ENCODE data around the gene NR2F1-AS1. TPM values are rescaled to one million over a fixed set of nuclear protein-coding genes. Genes with fewer than 3 reads are reported as not detected.
"Not testable (repeated sequence)": the region's sequence is repeated elsewhere in the genome, so short reads cannot be mapped to it uniquely, and the experiment has no call there.

The NR2F1-AS1 gene
- total and polyA plus RNA-seq, 9 donors: 1.7 to 4.4 (median 3.8) TPM

GRCh38 chr5:93394301-93394700, 186.7 kb downstream of the NR2F1-AS1 start:
- Histone ChIP-seq H3K9me3 (replicated peaks; ENCODE audit: control insufficient read depth, low read depth, low read length) (no peaks in the 10 kb centered on the region), H3K4me3 (ENCODE audit: low read length) (no peak overlapping the region), H3K27me3 (ENCODE audit: control insufficient read depth, insufficient read depth, low read length) (no peaks in the 10 kb centered on the region), H3K36me3 (ENCODE audit: control insufficient read depth, insufficient read depth, low read length) (no peaks in the 10 kb centered on the region), H3K27ac (ENCODE audit: low read length) (no peak overlapping the region), H3K4me1 (ENCODE audit: control insufficient read depth, insufficient read depth, low read length) (no peaks in the 10 kb centered on the region)
- no peak for DNase-seq
- WGBS (ENCODE audit: insufficient coverage): no CpG with 5 or more reads among the region's 2 CpGs

- not testable (repeated sequence) for DNase-seq; H3K27ac ChIP-seq (ENCODE audit: low read length); H3K4me3 ChIP-seq (ENCODE audit: low read length); H3K36me3 ChIP-seq (ENCODE audit: control insufficient read depth, insufficient read depth, low read length); H3K27me3 ChIP-seq (ENCODE audit: control insufficient read depth, insufficient read depth, low read length); H3K9me3 ChIP-seq (replicated peaks; ENCODE audit: control insufficient read depth, low read depth, low read length); H3K4me1 ChIP-seq (ENCODE audit: control insufficient read depth, insufficient read depth, low read length)
- no CpG with 5 or more reads among the region's 2 CpGs for WGBS (ENCODE audit: insufficient coverage)
Measured at GRCh38 chr5:93391169-93391568, 189.8 kb downstream of the NR2F1-AS1 start.

GRCh38 chr5:93385655-93386054, 195.4 kb downstream of the NR2F1-AS1 start:
- H3K27me3 ChIP-seq (ENCODE audit: control insufficient read depth, insufficient read depth, low read length): no peaks in the 10 kb centered on the region
- DNase-seq: no peak
- no peaks in the 10 kb centered on the region for H3K36me3 ChIP-seq (ENCODE audit: control insufficient read depth, insufficient read depth, low read length)
- H3K4me3 ChIP-seq (ENCODE audit: low read length): no peak overlapping the region
- WGBS (ENCODE audit: insufficient coverage): no CpG with 5 or more reads among the region's 2 CpGs
- H3K27ac ChIP-seq (ENCODE audit: low read length): no peak overlapping the region
- no peaks in the 10 kb centered on the region for H3K4me1 ChIP-seq (ENCODE audit: control insufficient read depth, insufficient read depth, low read length)
- no peaks in the 10 kb centered on the region for H3K9me3 ChIP-seq (replicated peaks; ENCODE audit: control insufficient read depth, low read depth, low read length)

- H3K4me3 ChIP-seq (ENCODE audit: low read length): no peak overlapping the region
- H3K4me1 ChIP-seq (ENCODE audit: control insufficient read depth, insufficient read depth, low read length): no peaks in the 10 kb centered on the region
- 83% methylated on average over 1 of the region's 3 CpGs for WGBS (ENCODE audit: insufficient coverage)
- no peak for DNase-seq
- no peaks in the 10 kb centered on the region for H3K27me3 ChIP-seq (ENCODE audit: control insufficient read depth, insufficient read depth, low read length)
- H3K36me3 ChIP-seq (ENCODE audit: control insufficient read depth, insufficient read depth, low read length): no peaks in the 10 kb centered on the region
- no peaks in the 10 kb centered on the region for H3K9me3 ChIP-seq (replicated peaks; ENCODE audit: control insufficient read depth, low read depth, low read length)
- H3K27ac ChIP-seq (ENCODE audit: low read length): no peak overlapping the region
Measured at GRCh38 chr5:93384995-93385394, 196.0 kb downstream of the NR2F1-AS1 start.

- Histone ChIP-seq H3K27me3 (ENCODE audit: control insufficient read depth, insufficient read depth, low read length) (no peaks in the 10 kb centered on the region), H3K36me3 (ENCODE audit: control insufficient read depth, insufficient read depth, low read length) (no peaks in the 10 kb centered on the region), H3K4me1 (ENCODE audit: control insufficient read depth, insufficient read depth, low read length) (no peaks in the 10 kb centered on the region), H3K27ac (ENCODE audit: low read length) (no peak overlapping the region), H3K4me3 (ENCODE audit: low read length) (no peak overlapping the region), H3K9me3 (replicated peaks; ENCODE audit: control insufficient read depth, low read depth, low read length) (no peaks in the 10 kb centered on the region)
- WGBS (ENCODE audit: insufficient coverage): no CpG with 5 or more reads among the region's 4 CpGs
- no peak for DNase-seq
Measured at GRCh38 chr5:93384026-93384425, 197.0 kb downstream of the NR2F1-AS1 start.

DNA sequence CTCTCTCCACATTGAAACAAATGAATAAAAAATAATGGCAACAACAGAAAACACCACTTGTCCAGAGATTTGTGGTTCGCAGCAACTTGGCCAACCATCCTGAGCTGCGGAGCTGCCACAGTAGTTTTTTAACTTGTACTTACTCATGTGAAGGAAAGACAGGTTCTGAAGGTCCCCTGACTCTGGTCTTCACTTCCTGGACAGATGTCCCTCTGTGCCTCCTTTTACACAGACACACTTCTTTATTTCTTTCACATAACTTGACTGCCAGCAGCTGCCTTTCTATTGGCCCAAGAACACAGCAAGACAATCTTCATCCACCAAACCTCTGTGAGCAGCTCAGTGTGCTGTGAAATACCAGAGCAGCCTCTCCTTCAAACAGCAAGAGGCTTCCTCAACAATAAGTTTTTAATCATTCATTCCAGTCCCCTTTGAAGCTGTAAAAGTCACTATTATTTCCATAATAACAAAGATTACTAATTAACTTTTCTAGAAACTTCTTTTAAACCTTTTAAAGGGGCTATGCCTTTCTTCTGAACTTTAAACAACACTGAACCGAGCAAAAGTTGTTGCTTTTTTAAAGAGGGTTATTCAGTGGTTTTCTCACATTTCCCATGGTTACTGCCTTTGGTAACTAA, 198.7 kb downstream of the NR2F1-AS1 start:
- no peaks in the 10 kb centered on the region for H3K36me3 ChIP-seq (ENCODE audit: control insufficient read depth, insufficient read depth, low read length)
- no peaks in the 10 kb centered on the region for H3K4me1 ChIP-seq (ENCODE audit: control insufficient read depth, insufficient read depth, low read length)
- H3K4me3 ChIP-seq (ENCODE audit: low read length): no peak overlapping the region
- 17% methylated on average over 1 of the region's 3 CpGs for WGBS (ENCODE audit: insufficient coverage)
- H3K9me3 ChIP-seq (replicated peaks; ENCODE audit: control insufficient read depth, low read depth, low read length): no peaks in the 10 kb centered on the region
- H3K27me3 ChIP-seq (ENCODE audit: control insufficient read depth, insufficient read depth, low read length): no peaks in the 10 kb centered on the region
- no peak overlapping the region for H3K27ac ChIP-seq (ENCODE audit: low read length)
- peak; percentile 9 for DNase-seq

DNA sequence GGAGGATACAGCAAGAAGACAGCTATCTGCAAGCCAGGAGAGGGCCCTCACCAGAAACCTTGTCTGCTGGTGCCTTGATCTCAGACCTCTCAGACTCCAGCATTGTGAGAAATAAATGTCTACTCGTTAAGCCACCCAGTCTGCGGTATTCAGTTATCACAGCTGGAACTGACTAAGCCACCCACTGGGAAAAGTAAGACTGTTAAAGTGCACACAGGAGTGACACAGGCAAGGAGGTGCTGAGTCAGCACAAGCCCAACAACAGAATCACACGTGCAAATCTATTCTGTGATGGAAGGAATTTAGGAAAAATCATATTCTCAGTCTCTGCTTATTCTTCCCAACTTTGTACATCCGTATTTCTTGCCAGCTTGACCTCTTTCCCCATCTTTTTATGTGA, 200.0 kb downstream of the NR2F1-AS1 start:
- Histone ChIP-seq H3K9me3 (replicated peaks; ENCODE audit: control insufficient read depth, low read depth, low read length) (no peaks in the 10 kb centered on the region), H3K4me1 (ENCODE audit: control insufficient read depth, insufficient read depth, low read length) (no peaks in the 10 kb centered on the region), H3K36me3 (ENCODE audit: control insufficient read depth, insufficient read depth, low read length) (no peaks in the 10 kb centered on the region), H3K27me3 (ENCODE audit: control insufficient read depth, insufficient read depth, low read length) (no peaks in the 10 kb centered on the region), H3K4me3 (ENCODE audit: low read length) (no peak overlapping the region), H3K27ac (ENCODE audit: low read length) (no peak overlapping the region)
- 56% methylated on average over 2 of the region's 4 CpGs for WGBS (ENCODE audit: insufficient coverage)
- no peak for DNase-seq

DNA sequence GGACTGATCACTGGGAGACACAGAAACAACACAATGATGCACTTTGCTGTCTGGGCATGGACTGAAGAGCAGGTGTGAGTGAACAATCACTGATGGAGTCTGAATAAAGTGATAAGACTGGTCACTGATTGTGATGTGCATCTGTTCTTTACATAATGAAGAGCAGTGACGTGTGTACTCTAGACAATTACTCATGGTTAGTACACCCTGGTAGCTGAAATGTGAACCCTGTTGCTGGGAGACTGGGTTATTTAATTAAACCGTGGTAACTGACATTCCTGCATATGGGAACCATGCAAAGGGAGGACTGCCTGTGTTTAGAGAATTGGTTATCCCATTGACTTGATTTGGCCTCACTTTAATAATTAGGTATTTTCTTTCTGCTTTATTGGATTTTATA, 202.9 kb downstream of the NR2F1-AS1 start:
- no peak overlapping the region for H3K4me3 ChIP-seq (ENCODE audit: low read length)
- no peak for DNase-seq
- no peaks in the 10 kb centered on the region for H3K36me3 ChIP-seq (ENCODE audit: control insufficient read depth, insufficient read depth, low read length)
- H3K9me3 ChIP-seq (replicated peaks; ENCODE audit: control insufficient read depth, low read depth, low read length): no peaks in the 10 kb centered on the region
- H3K27me3 ChIP-seq (ENCODE audit: control insufficient read depth, insufficient read depth, low read length): no peaks in the 10 kb centered on the region
- H3K27ac ChIP-seq (ENCODE audit: low read length): no peak overlapping the region
- no peaks in the 10 kb centered on the region for H3K4me1 ChIP-seq (ENCODE audit: control insufficient read depth, insufficient read depth, low read length)
- WGBS (ENCODE audit: insufficient coverage): 80% methylated on average over 1 of the region's 2 CpGs

DNA sequence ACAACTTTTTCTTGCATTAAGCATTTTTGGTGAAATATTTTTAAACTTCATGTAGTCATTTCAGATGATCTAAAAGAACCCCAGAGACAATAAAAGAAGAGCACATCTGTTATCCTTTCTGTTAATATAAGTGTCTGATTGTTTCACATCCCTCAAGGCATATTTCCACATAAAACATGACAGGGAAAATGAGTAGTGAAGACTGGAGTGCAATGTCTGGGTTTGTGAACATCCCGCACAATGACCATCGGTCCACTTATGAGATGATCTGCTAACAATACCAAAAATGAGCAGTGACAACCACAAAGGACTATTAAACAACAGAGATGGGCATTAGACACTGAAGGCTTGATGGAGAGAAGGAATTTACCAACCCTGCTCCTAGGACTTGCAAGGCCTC, 209.1 kb downstream of the NR2F1-AS1 start:
- no peaks in the 10 kb centered on the region for H3K4me1 ChIP-seq (ENCODE audit: control insufficient read depth, insufficient read depth, low read length)
- DNase-seq: peak; percentile 33
- no CpG with 5 or more reads among the region's 2 CpGs for WGBS (ENCODE audit: insufficient coverage)
- no peak overlapping the region for H3K4me3 ChIP-seq (ENCODE audit: low read length)
- peaks cover 2% of the 10 kb centered on the region for H3K9me3 ChIP-seq (replicated peaks; ENCODE audit: control insufficient read depth, low read depth, low read length)
- no peak overlapping the region for H3K27ac ChIP-seq (ENCODE audit: low read length)
- H3K27me3 ChIP-seq (ENCODE audit: control insufficient read depth, insufficient read depth, low read length): no peaks in the 10 kb centered on the region
- H3K36me3 ChIP-seq (ENCODE audit: control insufficient read depth, insufficient read depth, low read length): no peaks in the 10 kb centered on the region

- WGBS (ENCODE audit: insufficient coverage): no CpG with 5 or more reads among the region's 2 CpGs
- no peaks in the 10 kb centered on the region for H3K27me3 ChIP-seq (ENCODE audit: control insufficient read depth, insufficient read depth, low read length)
- no peak overlapping the region for H3K4me3 ChIP-seq (ENCODE audit: low read length)
- no peaks in the 10 kb centered on the region for H3K9me3 ChIP-seq (replicated peaks; ENCODE audit: control insufficient read depth, low read depth, low read length)
- no peak overlapping the region for H3K27ac ChIP-seq (ENCODE audit: low read length)
- H3K36me3 ChIP-seq (ENCODE audit: control insufficient read depth, insufficient read depth, low read length): no peaks in the 10 kb centered on the region
- peaks cover 2% of the 10 kb centered on the region for H3K4me1 ChIP-seq (ENCODE audit: control insufficient read depth, insufficient read depth, low read length)
- no peak for DNase-seq
Measured at GRCh38 chr5:93364378-93364777, 216.6 kb downstream of the NR2F1-AS1 start.

Data from muscle of leg (tissue), 11 donors.